Esophagus mucosa (tissue), 1 donor: ENCODE measurements around the gene TNFRSF13B. TPM values are rescaled to one million over a fixed set of nuclear protein-coding genes. Genes with fewer than 3 reads are reported as not detected.
A peak's percentile ranks its signal among the peaks of the same experiment; 100 is the strongest.
"Not testable (repeated sequence)": the region's sequence is repeated elsewhere in the genome, so short reads cannot be mapped to it uniquely, and the experiment has no call there.

Experiments
- ATAC-seq: fragments of 200-7000 bp; cut with Tn5 transposase; one replicate; pipeline ENCODE4 v1.9.1; 2020
- total RNA-seq: library from RNA; stranded (reverse); gene quantifications from one replicate; pipeline ENCODE4 v1.2.4, GENCODE V29; 2023
- donor health status: DM: yes; HTN: yes; CAD: no.

TNFRSF13B gene
- 0.28 TPM for total RNA-seq

DNA sequence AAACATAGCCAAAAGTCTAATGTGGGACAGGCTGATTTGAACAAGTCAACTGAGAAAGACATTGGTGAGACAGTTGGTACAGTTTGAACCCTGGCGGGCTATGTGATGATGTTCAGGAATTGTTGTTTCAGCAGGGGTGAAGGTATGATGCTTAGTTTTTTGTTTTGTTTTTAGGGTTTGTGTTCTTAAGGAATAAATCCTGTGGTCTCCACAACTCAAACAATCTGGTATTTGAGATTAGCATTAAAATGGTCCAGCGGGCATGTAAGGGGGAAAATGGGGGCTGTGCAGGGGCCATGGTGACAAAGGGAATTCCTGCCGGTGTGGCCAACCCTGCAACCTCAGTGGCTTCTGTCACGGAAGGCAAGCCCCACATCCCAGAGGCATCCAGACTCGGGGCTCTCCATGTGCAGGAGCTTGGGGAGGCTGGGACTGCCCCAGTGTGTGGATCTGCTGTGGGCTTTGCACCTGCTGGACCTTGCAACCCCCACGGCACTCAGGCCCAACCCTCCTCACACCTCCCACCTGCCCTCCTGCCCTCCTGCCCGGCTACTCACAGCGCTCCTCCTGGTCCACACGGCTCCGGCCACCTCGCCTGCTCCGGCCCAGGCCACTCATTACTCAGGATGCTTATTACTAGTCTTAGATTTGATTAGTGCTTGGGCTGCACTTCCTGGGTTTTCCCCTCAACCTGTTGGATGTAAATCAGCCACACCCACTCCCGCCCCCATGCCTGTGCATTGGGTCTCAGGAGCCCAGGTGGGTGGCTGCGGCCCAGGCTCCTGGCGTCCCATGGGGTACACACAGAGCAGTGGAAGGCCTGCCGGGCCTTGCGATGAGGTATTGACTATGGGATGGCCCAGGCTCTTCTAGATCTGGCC, at the start of gene TNFRSF13B:
TSS of gene TNFRSF13B (minus strand) at position 661 of the 881 bp plus-strand sequence. CDS start at position 618, 43 bp downstream.
- ATAC-seq: peak; percentile 44

DNA sequence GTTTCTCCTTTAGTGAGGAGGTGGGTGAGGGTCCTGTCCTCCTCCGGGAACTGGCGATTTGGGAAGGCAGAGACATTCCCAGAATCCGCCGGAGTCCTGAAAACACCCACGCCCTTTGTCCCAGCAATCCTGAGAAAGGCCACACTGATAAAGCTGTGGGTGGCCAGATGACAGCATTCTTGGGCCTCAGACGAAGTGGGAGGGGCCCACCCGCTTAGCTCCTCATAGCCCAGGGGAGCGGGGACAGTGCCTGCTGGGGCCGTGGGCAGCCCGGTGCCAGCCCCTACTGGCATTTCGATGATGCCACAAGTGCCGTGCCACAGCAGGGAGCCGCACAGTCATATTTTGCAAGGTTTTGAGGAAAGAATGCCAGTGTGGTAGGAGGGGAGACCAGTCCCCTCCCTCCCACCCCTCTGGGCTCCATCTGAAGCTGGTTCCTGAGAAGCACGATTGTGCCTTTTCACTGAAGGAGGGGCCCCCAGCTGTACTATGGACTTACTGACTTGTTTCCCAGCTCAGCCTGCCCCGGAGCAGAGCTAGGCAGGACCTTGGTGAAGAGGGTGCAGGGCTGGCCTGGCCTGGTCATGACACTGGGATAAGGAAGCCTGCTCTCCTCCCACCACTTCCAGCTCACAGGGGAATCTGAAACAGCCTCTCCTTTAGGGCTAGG, 49.4 kb upstream of the TNFRSF13B start:
- ATAC-seq: no peak

DNA sequence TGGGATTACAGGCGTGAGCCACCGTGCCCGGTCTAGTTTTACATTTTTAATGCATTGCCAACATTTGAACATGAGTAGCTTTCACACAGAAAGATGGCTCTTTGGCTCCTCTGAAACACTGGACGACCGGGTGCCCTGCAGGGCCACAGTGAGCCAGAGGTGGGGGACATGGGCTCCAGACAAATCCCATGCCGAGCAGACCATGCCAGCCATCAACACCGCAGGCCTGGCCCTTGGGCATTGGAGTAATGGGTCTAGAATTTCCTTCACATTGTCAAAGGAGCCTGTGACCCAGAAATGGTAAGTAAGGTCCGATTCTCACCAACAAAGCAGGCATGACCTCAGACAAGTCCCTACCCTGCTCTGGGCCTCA, 48.9 kb upstream of the TNFRSF13B start:
- no peak for ATAC-seq

DNA sequence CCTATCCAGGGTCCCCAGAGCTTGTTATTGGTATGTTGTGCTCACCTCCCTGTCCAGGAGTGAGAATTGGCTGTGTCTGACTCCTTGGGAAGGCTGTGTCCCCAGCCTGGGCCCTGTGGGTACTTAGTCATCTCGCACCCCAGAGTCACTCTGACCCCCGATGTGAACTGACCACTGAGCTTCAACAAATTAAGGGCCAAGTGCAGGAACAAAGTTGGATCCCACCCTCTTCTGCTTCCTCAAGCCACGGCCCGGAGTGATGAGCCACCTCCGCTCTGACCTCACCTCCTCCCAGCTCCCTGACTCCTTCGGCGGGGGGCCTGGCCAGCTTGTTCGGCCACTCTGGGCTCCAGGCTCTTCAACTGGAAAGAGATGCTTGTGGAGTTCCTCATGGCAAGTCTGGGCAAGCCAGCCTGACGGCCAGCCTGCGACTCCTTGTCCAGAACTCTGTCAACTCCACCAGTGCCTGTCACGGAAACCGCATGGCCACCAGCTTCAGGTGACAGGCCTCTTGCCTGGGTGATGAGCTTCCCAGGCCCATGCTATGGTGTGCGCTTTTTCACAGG, 48.1 kb upstream of the TNFRSF13B start:
- ATAC-seq: peak; percentile 65

DNA sequence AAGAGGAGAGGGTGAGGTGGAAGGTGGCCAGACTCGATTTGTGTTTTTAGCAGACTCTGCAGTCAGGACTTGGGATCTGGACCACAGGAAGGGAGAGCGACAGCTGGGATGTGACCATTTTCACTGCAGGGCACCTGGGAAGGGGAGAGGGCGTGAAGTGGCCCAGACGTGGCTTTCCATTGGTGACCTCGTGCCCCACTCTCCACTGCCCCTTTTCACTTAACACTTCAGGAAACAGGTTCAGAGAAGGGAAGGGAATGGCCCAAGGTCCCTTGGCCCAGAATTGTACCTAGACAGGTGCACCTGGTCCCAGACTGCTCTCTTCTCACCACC, 47.5 kb upstream of the TNFRSF13B start:
- ATAC-seq: no peak

DNA sequence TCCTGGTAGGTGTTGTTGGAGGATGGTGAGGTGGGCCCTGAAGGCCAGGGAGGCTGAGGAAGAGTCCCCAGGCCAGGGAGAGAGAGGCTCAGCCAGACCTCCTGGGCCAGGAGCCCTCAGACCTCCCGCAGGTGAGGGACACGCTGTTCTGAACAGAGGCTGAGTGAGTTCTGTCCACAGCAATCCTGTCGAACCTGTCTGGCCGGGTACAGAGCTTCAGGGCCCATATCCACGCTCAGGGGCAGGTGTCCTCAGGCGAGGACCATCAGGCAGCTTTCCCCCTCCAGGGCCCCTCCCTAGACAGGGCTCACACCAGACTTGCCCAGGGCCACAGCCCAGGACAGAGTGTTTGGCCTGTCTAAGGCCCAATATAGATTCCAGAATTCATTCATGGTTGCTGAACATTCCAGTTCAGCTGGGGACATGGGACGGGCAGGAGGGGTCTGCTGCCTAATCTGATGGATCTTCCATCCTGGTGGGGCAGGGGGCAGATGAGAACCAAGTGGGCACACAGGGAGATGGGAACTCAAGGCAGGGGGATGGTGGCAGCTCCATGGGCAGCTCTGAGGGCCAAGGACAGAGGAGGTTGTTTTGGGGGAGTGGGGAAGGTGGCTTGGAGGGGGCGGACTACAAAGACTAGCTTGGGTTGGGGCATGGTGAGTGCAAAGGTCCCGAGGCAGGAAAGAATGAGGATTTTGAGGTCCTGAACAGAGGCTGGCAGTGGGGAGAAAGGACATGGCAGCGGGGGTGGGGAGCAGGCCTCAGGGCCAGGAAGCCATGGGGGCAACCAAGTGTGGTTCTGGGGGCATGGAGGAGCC, 46.9 kb upstream of the TNFRSF13B start:
- ATAC-seq: peak; percentile 65

DNA sequence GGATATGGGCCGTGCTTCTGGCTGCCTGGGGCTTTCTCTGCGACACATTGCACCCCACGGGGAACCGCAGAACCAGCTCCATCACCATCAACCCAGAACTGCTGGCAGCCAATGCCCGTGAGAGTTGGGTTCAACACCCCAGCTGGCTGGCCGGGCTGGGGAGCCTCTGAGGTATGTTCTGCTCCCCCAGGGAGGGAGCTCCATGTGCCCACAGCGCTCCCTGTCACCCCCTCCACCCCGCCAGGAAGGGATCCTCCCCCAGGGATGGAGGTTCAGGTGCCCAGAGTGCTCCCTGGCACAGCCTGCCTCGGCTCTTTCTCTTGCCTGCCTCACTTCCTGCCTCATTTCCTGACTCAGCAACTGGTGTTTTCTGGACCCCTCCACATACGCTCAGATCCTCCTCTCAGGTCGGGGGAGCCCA, 46.1 kb upstream of the TNFRSF13B start:
- no peak for ATAC-seq

DNA sequence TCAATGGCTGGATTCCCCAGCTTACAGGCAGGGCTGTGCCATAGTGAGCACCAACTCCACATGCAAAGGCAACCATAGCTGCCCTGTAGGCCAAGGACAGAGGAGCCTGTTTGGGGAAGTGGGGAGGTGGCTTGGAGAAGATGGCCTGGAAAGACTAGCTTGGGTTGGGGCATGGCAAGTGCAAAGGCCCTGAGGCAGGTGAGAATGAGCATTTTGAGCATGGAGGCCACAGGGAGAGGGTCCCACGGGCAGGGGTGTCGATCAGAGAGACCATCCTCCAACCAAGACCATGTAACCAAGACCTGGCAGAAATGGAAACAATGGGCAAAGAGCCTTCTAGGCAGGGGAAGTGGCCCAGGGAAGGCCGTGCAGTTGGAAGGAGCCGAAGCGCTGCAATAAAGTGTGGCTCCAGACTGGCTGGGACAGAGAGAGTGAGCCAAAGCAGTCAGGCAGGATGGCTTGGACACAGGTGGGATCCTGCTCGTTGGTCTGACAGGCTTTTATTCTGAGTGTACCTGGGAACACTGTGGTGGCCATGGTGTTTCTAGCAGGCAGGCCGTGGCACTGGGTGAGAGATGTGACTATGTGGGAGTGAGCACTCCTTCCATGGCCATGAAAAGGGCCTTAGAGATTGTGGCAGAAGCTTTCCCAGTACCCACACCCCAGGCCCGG, 45.6 kb upstream of the TNFRSF13B start:
- ATAC-seq: no peak

DNA sequence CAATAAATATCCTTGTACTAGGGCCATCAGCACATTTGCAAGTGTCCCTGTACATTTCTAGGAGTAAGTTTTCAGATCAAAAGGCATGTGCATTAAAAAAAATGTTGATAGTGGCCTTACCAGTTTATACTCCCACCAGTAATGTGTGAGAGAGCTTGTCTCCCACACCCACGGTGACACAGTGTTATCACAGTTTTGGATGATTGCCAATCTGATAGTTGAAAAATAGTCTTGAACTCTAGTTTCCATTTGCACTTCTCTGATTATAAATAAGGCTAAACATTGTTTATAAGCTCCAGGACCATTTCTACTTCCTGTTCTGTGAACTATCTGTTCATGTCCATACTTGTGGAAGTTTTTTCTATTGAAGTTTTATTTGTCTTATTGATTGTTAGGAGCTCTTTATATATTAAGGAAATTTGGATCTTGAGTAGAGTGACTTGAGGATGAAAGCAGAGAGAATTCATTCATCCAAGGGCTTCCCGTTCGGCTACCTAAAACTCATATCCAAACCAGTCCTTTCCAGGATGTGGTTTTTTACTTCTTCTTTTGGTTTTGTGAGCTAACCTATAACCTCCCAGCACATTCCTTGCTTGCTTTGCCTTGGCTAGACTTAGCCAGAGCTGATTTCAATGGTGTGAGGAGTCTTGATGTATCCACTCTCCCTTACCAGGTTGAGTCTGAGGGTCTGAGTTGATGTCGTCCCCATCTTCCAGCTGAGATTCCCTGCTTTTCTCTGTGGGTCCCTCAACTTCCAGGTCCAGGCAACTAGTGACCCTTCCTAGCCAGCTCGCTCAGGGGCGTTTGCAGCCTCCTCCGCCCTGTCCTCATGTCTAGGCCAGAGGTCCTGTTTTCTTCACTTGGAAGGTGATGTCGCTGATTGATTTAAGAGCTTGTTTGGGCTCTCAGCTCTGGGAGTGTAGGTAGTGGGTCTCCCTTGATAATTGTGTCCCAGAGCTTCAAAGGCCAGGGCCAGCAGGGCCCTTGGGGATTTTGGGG, 44.6 kb upstream of the TNFRSF13B start:
- ATAC-seq: not testable (repeated sequence)

DNA sequence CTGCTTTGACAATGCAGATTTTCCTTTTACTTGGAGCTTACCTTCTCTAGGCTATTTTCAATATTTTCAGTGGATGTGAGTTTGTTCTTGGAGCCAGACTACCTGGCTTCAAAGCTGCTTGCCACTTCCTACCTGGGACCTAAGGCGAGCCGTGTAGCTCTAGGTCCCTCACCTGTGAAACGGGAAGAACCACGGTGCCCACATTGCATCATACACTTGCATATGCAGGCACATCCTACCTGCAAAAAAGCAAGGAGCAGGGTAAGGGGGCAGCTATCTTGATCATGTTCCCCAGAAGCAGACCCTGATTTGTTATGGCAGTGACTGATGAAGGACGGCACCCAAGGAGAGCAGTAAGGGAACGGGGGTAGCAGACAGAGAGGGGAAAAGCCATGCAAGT, 43.3 kb upstream of the TNFRSF13B start:
- no peak for ATAC-seq

DNA sequence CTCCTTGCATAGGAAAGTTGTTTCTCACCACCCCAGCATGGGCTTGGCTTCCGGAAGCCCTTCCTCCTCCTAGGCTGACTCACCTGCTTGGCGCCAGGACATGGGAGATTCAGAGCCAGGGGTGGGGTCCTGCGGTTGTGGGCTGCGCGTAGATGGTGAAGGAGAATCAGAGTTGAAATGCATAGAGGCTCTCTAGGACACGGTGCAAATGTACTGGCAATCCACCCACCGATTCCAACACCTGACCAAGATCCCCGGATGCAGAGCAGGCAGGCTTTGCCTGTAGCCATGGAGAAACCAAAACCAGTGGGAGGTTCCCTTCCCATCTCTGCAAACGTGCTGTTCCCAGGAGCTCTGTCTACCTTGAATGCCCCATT, 42.8 kb upstream of the TNFRSF13B start:
- ATAC-seq: peak; percentile 46

DNA sequence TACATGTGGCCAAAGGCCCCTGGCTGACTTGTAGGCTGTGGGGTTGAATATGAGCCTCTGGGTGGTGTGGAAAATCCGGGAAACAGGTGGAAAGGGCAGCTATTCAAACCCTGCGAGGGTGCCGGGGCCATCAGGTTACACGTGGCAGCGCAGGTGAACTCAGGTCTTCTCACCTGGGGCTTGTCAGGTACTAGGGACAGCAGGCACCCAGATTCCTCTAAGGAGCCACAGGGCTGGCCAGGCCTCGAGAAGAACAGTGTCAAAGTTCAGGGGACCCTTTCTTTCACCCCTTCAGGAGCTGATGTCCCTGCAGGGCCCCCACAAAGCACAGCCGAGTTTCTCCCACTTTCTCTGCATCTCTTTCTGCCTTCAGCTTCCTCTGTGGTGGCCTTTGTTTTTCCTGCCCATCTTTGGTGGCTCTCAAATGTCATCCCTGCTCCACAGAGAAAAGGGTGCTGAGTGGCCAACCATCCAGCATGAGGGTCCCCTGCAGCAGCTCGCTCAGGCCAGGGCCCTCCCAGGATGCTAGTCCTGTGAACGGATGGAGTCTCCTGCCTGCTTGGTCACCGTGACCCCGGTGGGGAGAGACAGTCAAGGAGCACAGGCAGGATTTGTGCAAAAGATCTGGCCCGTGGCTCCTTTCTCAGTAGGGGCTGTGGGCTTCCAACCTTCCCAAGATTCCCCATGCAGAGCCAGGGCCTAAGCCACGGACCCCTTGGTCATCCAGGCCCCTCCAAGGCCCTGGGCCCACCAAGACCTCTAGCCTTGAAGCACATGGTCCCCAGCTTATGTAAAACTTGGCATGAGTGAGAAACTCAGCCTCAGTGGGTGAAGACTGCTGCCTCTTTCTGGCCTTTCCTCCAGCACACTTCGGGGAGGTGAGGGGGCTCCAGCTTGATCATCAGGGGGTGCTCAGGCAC, 42.2 kb upstream of the TNFRSF13B start:
- ATAC-seq: not testable (repeated sequence)

DNA sequence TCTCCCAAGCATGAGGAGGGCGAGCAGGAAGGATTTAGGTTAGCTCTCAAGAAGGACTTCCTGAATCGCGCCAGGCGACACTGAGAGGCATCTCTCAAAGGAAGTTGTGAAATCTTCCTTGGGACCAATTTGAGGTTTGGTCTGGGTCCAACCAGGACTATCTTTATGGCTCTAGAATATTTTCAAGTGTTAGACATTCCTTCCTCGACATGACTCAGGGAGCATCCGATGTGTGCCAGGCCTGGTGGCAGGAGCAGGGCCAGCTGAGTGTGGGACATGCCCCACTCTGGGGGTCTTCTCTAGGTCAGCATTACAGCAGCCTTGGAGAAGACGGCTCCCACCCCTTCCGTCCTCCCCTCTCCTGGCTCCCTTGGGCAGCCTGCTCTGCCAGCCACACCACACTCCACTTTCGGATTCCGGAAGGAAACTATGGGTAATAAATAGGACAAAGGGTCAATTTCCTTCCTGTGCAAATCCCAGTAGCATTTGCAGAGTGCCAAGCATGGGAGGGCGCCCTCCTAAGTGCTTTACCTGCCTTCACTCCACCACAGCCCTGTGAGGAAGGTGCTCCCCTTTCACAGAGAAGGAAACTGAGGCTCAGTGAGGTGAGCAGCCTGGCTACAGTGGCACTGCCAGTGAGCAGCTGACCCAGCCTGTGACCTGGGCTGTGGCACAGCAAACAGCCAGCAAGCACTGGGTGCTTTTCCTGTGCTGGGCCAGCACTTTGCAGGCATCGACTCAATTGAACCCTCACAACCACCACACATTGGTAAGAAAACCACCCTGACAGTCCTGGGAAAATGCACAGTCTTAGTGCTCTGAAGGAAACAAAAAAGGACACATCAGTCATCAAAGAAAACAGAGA, 39.4 kb upstream of the TNFRSF13B start:
- ATAC-seq: peak; percentile 66

DNA sequence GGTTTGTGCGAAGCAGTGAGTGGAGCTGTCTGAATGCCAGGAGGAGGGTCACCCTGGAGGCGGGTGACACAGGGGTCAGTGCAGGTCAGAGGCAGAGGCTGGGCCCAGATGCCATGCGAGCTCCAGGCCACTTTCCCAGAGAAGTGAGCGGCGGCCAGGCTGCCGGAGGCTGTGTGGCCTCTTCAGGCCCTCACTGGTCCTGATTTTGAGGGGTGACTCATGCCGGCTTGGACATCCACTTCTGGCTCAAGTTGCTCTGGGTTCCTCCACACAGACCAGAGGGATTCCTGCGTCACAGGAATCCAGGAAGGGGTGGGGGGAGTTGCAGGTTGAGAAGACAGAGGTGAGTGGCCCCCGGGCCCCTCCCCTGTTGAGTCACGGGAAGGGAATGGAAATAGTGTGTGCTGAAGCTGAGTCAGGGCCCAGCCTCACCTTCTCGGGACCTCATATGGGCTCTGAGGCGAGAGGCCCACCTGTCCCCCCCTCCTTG, 38.7 kb upstream of the TNFRSF13B start:
- peak; percentile 80 for ATAC-seq

DNA sequence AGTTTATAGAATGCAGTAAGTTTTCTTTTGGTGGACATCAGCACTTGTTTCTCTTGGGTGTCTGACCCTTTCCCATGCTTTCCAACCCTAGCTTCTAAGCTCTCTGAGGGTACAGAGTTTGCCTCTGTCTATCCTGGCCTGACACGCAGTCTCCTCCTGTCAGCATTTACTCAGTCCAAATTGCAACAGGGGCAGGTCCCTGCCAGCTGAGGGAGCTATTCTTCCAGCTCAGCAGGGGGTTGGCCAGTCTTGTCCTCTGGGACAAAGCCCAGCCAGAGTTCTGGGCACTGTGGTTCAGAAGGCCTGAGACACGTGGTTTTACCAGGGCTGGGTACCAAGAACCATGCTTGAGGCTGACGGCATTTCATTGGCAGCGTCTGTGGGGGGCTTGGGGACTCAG, 38.1 kb upstream of the TNFRSF13B start:
- peak; percentile 49 for ATAC-seq

DNA sequence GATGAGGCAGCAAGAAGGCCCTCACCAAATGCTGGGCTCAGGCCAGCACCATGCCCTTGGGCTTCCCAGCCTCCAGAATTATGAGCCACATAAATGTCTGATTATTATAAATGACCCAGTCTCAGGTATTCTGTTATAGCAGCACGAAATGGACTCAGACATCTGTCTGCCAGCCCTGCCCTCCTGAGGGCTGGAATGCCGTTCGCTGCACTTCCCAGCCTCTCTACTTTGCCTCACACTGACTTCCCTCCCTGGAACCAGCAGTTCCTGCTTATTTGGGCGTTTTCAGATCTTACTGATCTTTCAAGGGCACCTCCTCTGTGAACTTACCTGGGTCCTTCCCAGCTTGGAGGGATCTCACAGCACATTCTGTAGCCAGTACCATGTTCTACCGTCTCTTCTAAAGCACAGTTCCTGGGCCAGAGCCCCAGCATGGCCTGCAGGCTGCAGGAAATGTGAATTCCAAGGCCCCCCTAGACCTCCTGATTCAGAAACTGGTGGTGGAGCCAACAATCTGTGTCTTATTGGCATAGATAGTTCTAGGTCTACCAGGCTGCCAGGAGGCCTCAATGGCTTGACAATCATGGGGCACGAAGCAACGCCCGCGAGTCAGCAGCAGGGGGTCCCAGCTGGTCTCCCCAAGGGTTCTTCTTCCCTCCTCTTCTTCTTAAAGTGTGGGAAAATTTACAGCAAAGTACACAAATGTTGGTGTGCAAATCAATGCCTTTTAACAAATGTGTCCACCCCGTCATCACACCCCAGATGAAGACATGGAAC, 36.9 kb upstream of the TNFRSF13B start:
- ATAC-seq: not testable (repeated sequence)

DNA sequence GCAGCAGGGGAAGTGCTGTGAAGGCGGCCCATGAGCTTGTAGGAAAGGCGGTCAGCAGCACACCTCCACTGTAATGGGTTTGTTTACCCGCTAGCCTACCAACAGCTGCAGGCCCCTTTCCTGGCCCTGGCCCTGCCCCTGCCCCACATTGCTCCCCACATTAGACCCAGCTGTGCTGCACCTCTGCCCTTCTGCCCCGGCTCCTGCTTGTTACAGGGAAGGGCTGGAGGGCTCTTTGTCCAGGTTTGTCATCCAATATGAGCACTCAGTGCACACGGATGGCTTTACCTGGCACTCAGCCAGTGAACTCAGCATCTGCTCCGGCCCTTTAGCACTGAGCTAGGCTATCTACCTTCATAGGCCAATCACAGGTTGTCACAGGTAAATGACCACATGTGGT, 36.0 kb upstream of the TNFRSF13B start:
- ATAC-seq: not testable (repeated sequence)
